Measurements from ENCODE around the gene UROD.

- TF ChIP-seq POLR2A (IDR thresholded peaks at IDR 0.05) (no peak), EP300 (IDR thresholded peaks at IDR 0.05) (no peak)
Observed at GRCh38 chr1:45035631-45036301, 23.7 kb downstream of the UROD start.

Measured in tibial nerve (tissue), 3 donors.